ENCODE measurements around the gene COG2.
"Not testable (repeated sequence)": the region's sequence is repeated elsewhere in the genome, so short reads cannot be mapped to it uniquely, and the experiment has no call there.

Gene COG2, protein sequence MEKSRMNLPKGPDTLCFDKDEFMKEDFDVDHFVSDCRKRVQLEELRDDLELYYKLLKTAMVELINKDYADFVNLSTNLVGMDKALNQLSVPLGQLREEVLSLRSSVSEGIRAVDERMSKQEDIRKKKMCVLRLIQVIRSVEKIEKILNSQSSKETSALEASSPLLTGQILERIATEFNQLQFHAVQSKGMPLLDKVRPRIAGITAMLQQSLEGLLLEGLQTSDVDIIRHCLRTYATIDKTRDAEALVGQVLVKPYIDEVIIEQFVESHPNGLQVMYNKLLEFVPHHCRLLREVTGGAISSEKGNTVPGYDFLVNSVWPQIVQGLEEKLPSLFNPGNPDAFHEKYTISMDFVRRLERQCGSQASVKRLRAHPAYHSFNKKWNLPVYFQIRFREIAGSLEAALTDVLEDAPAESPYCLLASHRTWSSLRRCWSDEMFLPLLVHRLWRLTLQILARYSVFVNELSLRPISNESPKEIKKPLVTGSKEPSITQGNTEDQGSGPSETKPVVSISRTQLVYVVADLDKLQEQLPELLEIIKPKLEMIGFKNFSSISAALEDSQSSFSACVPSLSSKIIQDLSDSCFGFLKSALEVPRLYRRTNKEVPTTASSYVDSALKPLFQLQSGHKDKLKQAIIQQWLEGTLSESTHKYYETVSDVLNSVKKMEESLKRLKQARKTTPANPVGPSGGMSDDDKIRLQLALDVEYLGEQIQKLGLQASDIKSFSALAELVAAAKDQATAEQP
- total RNA-seq = 33.8 to 68.5 reads per million in 2 donors

DNA sequence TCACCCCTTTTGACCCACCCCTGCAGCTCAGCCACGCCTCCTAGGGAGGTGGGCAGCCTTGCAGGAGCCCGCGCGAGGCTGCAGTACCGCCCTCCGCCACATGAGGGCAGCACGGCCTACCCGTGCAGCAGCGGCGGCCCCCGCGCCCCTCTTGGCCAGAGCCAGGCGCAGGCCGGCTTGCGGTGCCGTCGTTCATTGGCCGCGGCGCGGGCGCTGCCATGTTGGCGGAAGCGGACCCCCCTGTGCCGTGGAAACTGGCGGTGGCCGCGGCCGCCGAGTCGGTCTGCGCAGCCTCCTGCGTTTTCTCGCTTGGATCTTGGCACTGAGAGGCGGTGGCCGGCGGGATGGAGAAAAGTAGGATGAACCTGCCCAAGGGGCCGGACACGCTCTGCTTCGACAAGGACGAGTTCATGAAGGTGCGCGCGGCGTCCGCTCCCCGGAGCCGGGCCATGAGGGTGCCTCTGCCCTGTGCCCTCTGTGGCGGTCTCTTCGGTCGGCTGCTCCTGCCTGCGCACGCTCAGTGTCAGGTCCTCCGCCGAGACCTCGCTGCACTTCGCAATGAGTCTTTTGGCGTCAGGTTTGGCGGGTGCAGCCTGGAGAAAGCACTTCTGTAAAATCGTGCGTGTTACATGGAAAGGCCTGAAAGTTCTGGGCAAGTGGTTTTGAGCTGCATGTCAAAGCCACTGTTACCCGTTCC lies at the start of gene COG2:
Gene COG2, plus strand, starts transcription at position 219 of the 697 bp plus-strand sequence. Its CDS starts 126 bp downstream, at position 345.
- DNase-seq = peak; percentile 98

DNA sequence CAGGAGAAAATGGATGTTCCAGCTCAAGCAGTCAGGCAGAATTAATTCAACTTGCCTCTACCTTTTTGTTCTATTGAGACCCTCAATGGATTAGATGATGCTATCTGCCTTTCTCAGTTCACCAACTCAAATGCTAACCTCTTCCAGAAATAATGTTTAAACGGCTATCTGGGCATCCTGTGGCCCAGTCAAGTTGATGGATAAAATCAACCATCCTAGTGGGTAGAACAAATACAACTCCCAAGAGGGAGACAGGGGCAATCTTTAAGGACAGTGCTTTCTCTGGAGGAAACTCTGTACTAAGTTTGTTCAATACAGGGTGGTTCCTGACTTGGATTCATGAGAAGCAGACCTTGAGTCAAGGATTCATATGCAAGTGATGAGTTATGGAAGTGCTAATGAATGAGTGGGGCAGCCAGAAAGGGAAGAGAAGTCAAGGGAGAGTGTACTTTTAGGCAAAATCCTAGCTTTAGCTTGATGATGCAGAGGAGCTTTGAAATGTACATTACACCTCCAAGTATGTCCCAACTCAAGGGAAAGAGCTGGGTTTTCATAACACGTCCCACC lies 49.4 kb upstream of the COG2 start:
- DNase-seq = no peak

DNA sequence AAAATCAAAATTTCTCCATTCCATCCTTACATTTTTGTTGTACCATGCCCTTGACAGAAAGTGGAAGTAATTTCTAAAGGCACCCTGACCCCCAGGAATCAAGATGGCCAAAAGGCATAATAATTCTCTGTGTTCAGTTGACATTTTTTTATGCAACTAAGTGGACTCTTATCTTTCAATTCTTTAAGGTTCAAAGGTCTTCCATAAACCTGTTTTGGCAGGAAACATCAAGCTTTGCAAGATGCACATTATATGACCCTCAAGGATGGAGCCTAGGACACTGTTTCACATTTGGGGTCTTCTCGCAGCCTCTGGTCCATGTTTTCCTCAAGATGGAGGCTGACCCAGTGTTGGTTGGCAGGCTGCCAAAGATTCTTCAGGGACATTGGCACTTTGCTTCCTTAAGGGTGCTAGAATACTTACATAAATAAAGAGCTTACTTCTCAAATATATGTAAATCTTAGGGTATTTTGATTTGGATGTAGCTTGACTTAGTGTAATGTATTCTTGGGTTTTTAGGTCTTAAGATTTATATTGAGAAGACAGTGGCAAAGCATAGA lies 48.0 kb upstream of the COG2 start:
- no peak for DNase-seq

DNA sequence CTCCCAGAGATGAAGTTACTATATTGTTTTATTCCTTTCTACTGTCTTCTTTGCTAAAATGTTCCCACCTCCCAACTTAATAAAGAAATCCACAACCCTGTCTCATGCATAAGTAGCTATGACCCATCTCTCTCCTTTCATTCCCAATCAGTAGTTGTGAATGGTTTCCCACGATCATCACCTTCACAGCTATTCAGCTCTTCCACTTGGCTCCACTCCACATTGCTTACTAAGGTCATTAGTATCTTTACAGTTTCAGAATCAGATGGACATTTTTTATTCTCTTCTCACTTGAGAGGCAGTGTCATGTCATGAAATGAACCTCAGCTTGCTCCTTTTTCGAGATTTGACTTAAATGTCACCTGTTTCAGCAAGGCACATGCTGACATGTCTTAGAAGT lies 47.1 kb upstream of the COG2 start:
- DNase-seq = no peak

DNA sequence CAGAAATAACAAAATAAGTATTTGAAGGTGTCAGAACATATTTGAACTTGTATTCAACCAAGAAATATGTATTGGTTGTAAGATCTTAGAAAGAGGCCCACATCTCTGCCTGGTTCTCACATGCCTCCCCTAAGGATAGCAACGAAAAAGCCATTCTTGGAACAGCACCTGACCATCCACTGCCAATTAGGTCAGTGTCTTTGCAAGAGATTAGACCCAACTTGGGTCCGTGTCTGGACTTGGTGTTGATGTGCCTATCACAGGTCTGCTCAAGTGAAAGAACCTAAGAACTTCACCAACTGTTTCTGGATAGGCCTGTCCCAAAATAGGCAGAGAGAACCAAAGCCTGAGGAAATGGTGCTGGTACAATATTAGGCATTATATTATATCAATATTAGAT lies 46.0 kb upstream of the COG2 start:
- DNase-seq = no peak

DNA sequence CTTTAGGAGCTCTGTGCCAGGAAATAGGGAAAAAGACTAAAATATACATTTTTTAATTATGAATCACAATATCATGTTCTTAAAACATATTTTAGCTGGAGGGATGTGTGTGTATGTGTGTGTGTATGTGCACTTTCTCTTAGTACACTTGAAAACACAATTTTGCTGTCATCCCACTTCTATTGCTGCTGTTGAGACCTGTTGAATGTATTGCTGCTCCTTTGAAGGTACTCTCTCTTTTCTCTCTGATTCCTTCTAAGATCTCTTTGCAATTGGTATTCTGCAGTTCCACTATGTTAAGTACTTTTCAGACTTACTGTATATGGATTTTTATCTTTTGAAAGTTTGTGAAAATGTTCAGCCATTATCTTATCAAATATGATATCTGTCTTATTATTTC lies 43.5 kb upstream of the COG2 start:
- DNase-seq = no peak

DNA sequence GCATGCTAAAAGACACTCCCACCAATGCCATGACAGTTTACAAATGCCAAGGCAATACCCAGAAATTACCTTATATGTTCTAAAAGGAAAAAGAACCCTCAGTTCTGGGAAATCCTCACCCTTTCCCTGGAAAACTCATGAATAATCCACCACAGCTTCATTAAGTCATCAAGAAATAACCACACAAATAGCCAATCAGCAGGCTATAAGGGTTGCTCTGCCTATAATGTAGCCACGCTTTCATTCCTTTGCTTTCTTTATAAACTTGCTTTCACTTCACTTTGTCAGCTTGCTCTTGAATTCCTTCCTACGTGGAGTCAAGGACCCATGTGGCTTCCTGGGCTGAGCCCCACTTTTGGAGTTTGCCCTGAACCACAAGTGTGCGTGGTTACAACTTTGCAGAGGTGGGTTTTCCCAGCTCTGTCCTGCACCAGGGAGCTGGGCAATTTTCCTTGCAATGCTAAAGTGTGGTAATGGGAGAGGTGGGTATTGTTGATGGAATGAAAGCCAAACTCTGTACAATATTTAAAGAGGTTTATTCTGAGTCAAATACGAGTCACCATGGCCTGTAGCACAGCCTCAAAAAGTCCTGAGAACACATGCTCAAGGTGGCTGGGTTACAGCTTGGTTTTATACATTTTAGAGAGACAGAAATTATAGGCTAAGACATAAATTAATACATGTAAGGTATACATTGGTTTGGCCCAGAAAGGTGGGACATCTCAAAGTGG lies 42.2 kb upstream of the COG2 start:
- no peak for DNase-seq

DNA sequence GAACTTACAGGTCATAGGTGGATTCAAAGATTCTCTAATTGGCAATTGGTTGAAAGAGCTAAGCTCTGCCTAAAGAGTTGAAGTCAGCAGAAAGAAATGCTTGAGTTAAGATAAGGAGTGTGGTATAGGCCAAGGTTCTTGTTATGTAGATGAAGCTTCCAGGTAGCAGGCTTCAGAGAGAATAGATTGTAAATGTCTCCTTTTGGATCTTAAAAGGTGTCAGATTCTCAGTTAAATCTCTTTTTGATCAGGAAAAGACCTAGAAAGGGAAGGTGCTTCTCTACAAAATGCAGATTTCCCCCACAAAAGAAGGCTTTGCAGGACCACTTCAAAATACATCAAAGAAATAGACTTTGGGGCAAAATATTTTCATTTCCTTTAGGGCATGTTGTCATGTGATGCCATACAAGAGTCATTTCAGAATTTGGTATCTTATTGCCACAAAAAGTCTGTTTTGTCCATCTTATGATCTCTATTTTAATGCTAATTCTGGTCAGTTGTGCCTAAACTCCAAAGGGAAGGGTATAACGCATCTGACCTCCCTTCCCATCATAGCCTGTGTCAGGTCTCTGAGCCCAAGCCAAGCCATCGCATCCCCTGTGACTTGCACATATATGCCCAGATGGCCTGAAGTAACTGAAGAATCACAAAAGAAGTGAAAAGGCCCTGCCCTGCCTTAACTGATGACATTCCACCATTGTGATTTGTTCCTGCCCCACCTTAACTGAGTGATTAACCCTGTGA lies 41.5 kb upstream of the COG2 start:
- not testable (repeated sequence) for DNase-seq

DNA sequence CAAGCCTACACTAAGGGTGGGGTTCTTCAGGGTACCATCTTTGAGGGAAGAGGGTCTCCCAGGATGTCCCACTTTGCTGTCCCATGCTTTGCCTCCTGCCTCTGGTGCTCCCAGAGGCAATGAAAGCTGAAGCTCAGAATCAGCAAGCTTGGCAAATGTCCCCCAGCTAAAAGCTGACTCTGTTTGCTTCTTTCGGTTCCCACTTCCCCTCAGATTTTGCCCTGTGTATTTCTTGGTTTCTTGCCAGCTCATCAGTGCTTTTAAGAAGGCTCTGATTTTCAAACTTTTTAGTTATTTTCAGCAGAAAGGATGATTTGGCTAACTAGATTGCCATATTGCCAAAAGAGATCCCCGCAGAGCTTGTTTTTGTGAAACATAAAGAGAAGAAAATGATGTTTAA lies 33.1 kb upstream of the COG2 start:
- no peak for DNase-seq

DNA sequence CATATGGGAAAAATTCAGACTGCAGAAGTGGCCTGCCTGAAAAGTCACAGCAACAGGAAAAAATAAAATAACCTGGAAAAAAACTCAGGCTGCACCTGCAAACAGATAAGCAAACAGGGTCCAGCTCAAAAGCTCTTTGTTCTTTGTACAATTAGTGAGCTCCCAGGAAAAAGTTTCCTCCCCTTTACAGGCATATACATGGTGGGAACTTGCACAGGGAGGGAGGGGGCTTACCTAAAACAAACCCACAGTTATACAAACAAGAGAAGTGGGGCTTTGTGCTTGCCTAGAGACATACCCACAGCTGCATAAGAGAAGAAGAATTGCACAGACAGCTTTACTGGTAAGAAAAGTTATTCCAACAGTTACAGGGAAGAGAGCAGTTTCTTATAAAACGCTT lies 31.7 kb upstream of the COG2 start:
- no peak for DNase-seq

DNA sequence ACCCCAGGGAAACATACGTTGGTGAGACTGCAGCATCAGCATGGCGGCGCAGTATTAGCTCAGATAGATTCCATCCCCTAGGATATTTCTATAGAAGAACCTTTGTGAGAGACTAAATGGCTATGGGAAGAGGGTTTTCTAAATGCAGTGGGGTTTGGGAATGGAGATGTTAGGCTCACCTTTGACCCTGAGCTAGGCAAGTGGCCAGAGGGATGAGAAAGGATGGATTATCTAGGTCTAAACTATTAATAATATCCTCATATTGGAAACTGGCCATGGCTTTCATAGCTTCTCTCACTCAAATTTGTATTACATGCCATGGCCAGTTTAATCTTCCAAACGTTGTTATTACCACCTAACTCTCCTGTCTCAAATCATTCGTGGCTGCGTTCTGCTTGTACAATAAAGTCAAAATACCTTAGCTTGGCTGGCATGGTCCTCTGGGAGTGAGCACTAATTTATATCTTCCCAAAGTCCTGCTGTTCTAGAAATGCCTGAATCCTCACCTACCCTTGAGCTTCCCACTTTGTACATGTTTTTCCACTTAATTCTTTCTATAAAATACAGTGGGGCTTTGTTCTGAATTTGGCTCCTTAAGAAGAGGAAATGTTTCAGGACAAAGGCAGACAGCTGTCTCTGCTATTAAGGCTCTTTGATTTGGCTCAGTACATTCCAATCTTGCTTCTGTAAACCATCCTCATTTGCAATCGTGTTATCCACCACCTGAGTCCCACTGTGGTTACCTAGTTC lies 31.0 kb upstream of the COG2 start:
- DNase-seq = no peak

DNA sequence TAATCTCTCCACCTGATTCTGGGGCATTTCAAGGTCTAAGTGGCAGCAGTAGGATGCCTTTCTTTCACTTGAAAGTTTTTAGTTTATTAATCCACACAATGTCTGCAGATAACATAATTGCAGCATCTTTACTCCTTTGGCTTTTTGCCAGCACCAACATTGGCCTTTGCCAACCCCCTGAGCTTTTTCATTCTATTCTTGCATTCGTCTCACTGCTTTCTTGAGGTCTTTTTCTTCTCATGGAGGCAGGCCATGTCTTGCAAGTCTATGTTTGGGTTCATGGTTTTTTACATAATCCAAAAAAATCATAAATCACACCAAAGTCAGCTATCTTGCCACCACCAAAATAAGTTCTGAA lies 30.4 kb upstream of the COG2 start:
- no peak for DNase-seq

DNA sequence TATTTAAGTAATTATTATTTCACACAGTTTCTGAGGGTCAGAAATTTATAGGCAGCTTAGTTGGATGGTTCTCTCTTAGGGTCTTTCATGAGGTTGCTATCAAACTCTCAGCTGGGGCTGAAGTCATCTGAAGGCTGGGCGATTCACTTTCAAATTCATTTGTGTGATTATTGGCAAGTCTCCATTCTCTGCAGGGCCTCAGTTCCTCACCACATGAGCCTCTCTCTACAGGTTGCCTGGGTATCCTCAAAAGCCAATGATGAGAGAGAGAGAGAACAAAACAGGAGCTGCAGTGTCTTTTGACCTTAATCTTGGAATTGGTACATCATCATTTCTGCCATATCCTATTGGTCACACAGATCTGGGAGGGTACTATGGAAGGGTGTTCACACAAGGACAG lies 29.6 kb upstream of the COG2 start:
- DNase-seq = no peak

DNA sequence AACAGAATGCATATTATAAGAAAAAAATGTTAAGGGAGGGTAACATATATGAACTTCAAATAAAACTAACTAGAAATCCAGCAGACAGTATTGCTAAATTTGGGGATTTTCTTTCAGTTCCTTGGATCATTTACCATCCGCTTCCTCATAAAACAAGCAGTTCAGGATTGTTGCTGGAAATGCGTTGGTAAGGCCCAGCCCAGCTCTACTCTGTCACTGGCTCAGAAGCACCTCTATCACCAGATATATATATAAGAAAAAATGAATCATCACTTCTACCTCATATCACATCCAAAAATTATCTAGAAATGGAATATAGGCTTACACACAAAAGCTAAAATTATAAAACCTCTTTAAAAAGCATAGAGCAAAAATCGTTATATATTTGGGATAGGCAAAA lies 28.2 kb upstream of the COG2 start:
- no peak for DNase-seq

DNA sequence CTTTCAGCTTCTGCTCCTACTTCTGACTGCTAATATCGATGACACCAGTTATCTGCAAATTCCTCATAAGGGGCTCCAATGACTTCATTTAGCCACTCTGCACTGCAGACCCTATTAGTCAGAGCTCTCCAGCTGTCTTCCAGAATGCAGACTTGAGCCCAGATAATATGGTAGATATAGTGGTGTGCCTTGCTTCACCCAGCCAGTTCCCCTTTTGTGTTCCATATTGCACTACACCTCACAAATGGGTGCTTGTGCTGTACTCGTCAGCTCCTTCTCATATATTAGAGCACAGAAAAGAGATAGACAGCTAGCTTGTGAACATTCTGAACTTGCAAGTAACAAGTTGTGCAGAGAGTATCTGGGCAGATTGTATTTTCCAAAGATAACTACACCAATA lies 23.7 kb upstream of the COG2 start:
- DNase-seq = no peak

DNA sequence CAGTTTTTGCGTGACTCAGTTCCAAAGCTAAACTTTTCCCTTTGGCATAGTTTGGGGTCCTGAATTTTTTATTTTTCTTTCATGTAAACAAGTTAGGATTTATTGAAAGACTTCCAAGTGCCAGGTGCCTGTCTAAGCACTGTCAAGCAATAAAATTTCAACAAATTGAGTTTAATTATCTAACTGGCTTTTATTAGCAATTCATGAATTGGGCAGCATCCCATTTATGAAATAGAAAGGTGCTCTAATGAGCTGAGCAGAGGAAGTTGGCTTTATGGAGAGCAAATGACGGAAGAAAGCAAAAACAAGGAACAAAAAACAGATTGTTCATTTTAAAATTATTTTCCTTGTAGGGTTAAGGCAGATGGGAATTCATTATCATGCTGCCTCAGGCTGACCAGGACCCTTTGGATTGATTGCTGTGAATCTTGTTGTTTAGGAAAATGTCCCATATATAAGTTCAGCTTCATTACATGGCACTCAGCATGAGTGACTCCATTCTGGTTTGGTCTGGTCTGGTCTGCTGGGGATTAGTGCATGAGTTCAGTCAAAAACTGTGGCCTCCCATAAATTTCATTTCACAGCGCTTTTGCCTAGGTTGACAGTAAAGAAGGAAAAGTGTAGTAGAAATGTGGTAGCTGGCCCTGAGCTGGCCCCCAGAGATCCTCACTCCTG lies 21.5 kb upstream of the COG2 start:
- no peak for DNase-seq

DNA sequence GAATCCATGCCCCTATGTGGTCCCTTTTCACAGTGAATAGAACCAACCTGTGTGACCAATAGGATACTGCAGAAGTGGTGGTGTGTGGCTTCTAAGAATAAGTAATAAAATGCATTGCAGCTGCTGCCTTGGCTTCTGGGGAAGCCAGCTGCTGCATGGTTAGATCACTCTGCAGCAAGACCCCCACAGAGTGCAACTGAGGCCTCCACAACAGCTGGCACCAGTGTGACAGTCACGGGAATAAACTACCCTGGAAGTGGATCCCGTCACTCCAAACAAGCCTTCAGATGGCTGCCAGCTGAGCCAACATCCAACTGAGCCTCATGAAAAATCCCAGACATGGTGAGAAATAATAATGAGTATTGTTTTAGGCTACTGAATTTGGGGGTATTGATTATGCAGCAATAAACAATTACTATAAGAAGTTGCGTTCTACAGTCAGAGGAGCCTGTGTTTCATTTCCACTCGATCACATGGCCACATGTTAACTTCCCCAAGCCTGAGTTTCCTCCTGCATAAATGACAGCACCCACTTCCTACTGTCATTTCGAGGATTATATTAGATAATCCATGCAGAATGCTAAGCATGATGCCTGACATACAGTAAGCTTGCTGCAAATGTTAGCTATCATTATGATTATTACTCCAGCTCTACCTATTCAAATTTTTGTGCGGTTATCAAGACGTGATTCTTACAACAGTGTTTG lies 20.8 kb upstream of the COG2 start:
- DNase-seq = no peak

DNA sequence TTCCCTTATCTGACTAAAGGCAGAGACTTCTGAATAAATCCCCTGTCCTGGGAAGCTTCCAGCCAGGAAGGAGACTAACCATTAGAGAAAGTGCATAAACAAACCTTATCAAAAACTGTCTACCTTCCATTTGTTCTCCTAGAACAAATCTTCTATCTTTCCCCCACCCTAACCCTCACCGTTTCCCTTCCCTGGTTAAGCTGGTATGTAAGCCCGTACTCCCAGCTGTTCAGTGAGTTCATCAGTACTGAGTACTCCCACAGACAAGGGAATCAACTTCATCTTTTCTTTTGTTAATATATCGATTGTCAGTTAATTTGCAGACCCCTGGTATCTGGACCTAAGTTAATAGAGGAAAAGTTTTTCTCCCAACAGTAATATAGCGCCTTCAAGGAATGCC lies 20.1 kb upstream of the COG2 start:
- no peak for DNase-seq

DNA sequence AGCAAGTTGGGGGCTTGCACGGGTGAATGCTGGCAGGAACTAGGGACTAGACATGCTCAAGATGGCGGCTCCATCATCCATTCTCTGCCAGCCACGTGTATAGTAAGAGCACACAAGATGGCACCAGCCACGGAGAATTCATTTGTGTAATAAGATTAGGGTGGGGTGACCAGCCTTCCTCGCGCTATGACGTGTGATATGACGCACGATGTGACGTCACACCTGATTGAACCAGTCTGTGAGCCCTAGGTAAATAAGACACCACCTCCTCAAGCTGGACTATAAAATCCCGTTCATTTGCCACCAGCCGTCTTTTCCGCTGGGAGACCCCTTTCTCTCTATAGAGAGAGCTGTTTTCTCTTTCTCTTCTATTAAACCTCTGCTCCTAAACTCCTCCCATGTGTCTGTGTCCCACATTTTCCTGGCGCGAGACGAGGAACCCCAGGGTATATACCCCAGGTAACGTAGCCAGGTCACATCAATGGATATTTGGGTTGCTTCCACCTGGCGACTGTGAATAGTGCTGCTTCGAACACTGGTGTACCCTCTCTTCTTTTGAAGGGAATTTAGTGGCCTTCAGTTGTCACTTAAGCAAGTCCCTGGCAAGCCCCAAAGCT lies 18.1 kb upstream of the COG2 start:
- no peak for DNase-seq

Data from T-helper 9 cell (primary cell).